Mesodermal cell (in vitro differentiated cells): ENCODE results near the gene ARL16.
A peak's percentile ranks its signal among the peaks of the same experiment; 100 is the strongest.

Source experiments
- H3K27ac ChIP-seq: 2 replicates; pipeline ENCODE4 v1.7.0; 2013; ENCODE audit warnings: mild to moderate bottlenecking, low read depth, low read length, moderate library complexity; ENCODE audit not compliant: severe bottlenecking
- H3K36me3 ChIP-seq: 2 replicates; pipeline ENCODE4 v1.7.1; 2013; ENCODE audit warnings: mild to moderate bottlenecking, low read length, moderate library complexity; ENCODE audit not compliant: control insufficient read depth, insufficient read depth
- H3K4me1 ChIP-seq: one replicate; pipeline ENCODE4 v1.7.1; 2013; ENCODE audit warnings: mild to moderate bottlenecking, low read length; ENCODE audit not compliant: insufficient read depth, control insufficient read depth, poor library complexity, severe bottlenecking
- H3K4me3 ChIP-seq: 2 replicates; pipeline ENCODE4 v1.7.0; 2013; ENCODE audit warnings: low read length, control low read depth, mild to moderate bottlenecking; ENCODE audit not compliant: insufficient read depth, poor library complexity, severe bottlenecking; ENCODE audit errors: extremely low read depth
- H3K9me3 ChIP-seq: 2 replicates; pipeline ENCODE4 v1.7.1; 2013; ENCODE audit warnings: mild to moderate bottlenecking, low read length, moderate library complexity; ENCODE audit not compliant: control insufficient read depth
- WGBS, 2 experiments: methylation state at CpG; one replicate each; pipeline ENCODE4 v1.1.5; 2013; ENCODE audit warnings: missing lambda C conversion rate in 2 of 2; ENCODE audit not compliant: insufficient coverage in 2 of 2; 5-methylcytosine and 5-hydroxymethylcytosine counted together

The ARL16 gene

GRCh38 chr17:81636505-81637288 is 46.9 kb downstream of the ARL16 start, which contains the start of the genes NPLOC4 and TSPAN10:
NPLOC4 (minus strand) TSS chr17:81637112; CDS start chr17:81636930, 182 bp downstream.
TSPAN10 (plus strand) TSS chr17:81637196; CDS start chr17:81642413, 5,217 bp downstream.
- Histone ChIP-seq H3K27ac (peak within 1 kb of the TSS; percentile 94), H3K4me3 (peak within 1 kb of the TSS; percentile 73), H3K36me3 (peaks cover 30% of the 10 kb centered on the region), H3K4me1 (peaks cover 11% of the 10 kb centered on the region), H3K9me3 (no peaks in the 10 kb centered on the region)
- WGBS, 2 experiments = 0% methylated on average over 45 to 58 of the region's 77 CpGs

- peaks cover 10% of the 10 kb centered on the region for H3K4me1 ChIP-seq
- no peaks in the 10 kb centered on the region for H3K9me3 ChIP-seq
- peak overlapping the region; percentile 94 for H3K27ac ChIP-seq
- H3K36me3 ChIP-seq = peaks cover 33% of the 10 kb centered on the region
- WGBS, 2 experiments = 20 to 39% methylated on average over 8 to 13 of the region's 18 CpGs
- peak overlapping the region; percentile 73 for H3K4me3 ChIP-seq
Observed at GRCh38 chr17:81635973-81636504, 47.6 kb downstream of the ARL16 start.

DNA sequence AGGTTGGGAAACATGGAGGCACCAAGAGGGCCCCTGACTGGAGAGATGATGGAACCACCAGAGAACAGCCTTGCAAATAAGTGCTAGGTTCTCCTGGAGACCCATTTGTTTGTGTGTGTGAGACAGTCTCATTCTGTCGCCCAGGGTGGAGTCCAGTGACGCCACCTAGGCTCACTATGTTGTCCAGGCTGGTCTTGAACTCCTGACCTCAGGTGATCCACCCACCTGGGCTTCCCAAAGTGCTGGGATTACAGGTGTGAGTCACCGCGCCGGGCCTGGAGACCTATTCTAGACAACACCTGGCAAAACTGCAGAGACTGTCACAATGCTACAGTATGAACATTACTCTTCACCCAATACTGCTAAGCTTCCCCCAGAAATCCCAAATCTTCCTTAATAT is 48.2 kb downstream of the ARL16 start:
- peaks cover 10% of the 10 kb centered on the region for H3K4me1 ChIP-seq
- H3K27ac ChIP-seq = no peak overlapping the region
- peak overlapping the region; percentile 73 for H3K4me3 ChIP-seq
- H3K9me3 ChIP-seq = no peaks in the 10 kb centered on the region
- peaks cover 36% of the 10 kb centered on the region for H3K36me3 ChIP-seq
- WGBS, 2 experiments = 93 to 95% methylated on average over 5 of the region's 5 CpGs

GRCh38 chr17:81631482-81631881 is 52.1 kb downstream of the ARL16 start:
- Histone ChIP-seq H3K9me3 (no peaks in the 10 kb centered on the region), H3K4me3 (no peak overlapping the region), H3K27ac (no peak overlapping the region), H3K4me1 (peaks cover 7% of the 10 kb centered on the region), H3K36me3 (peaks cover 75% of the 10 kb centered on the region)
- 92 to 99% methylated on average over 6 of the region's 7 CpGs for WGBS, 2 experiments
